ENCODE results near the gene MBTPS1. TPM values are rescaled to one million over a fixed set of nuclear protein-coding genes. Genes with fewer than 3 reads are reported as not detected.

MBTPS1 gene
- polyA plus RNA-seq, 1 donor from 2014 or later: 66.9 TPM

- H3K9me2 ChIP-seq (ENCODE audit: insufficient read depth, low read length): no peaks in the 10 kb centered on the region
- H3K4me3 ChIP-seq (ENCODE audit: low read length): no peak overlapping the region
- H2AFZ ChIP-seq (ENCODE audit: low read depth, low read length): no peak overlapping the region
- H3K36me3 ChIP-seq (ENCODE audit: insufficient read depth, low read length): no peaks in the 10 kb centered on the region
- no peak overlapping the region for H3K9ac ChIP-seq (ENCODE audit: low read length)
- no peaks in the 10 kb centered on the region for H4K20me1 ChIP-seq (ENCODE audit: insufficient read depth)
- H3F3A ChIP-seq (ENCODE audit: insufficient read depth, low read length, poor library complexity, severe bottlenecking): no peaks in the 10 kb centered on the region
- H3K9me3 ChIP-seq (ENCODE audit: low read length): no peaks in the 10 kb centered on the region
- H3K27ac ChIP-seq (ENCODE audit: low read length): no peak overlapping the region
- no peaks in the 10 kb centered on the region for H3K79me2 ChIP-seq (replicated peaks; ENCODE audit: insufficient read depth, low read length)
- H3K27me3 ChIP-seq (ENCODE audit: insufficient read depth, low read depth, low read length): no peaks in the 10 kb centered on the region
- no peak for TF ChIP-seq SMC3 (conservative IDR thresholded peaks at IDR 0.05; ENCODE audit: poor library complexity)
- no peak for TF ChIP-seq EZH2 (IDR thresholded peaks at IDR 0.05; ENCODE audit: borderline replicate concordance, insufficient read depth, low read length, poor library complexity, severe bottlenecking)
- no peak for TF ChIP-seq MXI1 (conservative IDR thresholded peaks at IDR 0.05; ENCODE audit: poor library complexity, severe bottlenecking)
- TF ChIP-seq REST (IDR thresholded peaks at IDR 0.05; ENCODE audit: borderline replicate concordance): no peak
- no peak for TF ChIP-seq RAD21 (conservative IDR thresholded peaks at IDR 0.05)
- TF ChIP-seq TAF1 (IDR thresholded peaks at IDR 0.05; ENCODE audit: low read depth): no peak
- TF ChIP-seq EP300 (conservative IDR thresholded peaks at IDR 0.05; ENCODE audit: poor library complexity, severe bottlenecking): no peak
- TF ChIP-seq POLR2AphosphoS5 (IDR thresholded peaks at IDR 0.05): no peak
- no peak for TF ChIP-seq CTCF (IDR thresholded peaks at IDR 0.05; ENCODE audit: poor library complexity, severe bottlenecking)
- H3K4me2 ChIP-seq (ENCODE audit: low read length): no peak overlapping the region
Measured at GRCh38 chr16:84029297-84030047, 87.3 kb downstream of the MBTPS1 start.

- H2AFZ ChIP-seq (ENCODE audit: low read depth, low read length): no peak overlapping the region
- H3K27me3 ChIP-seq (ENCODE audit: insufficient read depth, low read depth, low read length): no peaks in the 10 kb centered on the region
- H3K9me2 ChIP-seq (ENCODE audit: insufficient read depth, low read length): no peaks in the 10 kb centered on the region
- no peaks in the 10 kb centered on the region for H3F3A ChIP-seq (ENCODE audit: insufficient read depth, low read length, poor library complexity, severe bottlenecking)
- H3K4me2 ChIP-seq (ENCODE audit: low read length): no peak overlapping the region
- no peaks in the 10 kb centered on the region for H4K20me1 ChIP-seq (ENCODE audit: insufficient read depth)
- H3K36me3 ChIP-seq (ENCODE audit: insufficient read depth, low read length): no peaks in the 10 kb centered on the region
- H3K27ac ChIP-seq (ENCODE audit: low read length): no peak overlapping the region
- no peak overlapping the region for H3K4me3 ChIP-seq (ENCODE audit: low read length)
- no peaks in the 10 kb centered on the region for H3K79me2 ChIP-seq (replicated peaks; ENCODE audit: insufficient read depth, low read length)
- H3K9ac ChIP-seq (ENCODE audit: low read length): no peak overlapping the region
- H3K9me3 ChIP-seq (ENCODE audit: low read length): no peaks in the 10 kb centered on the region
- TF ChIP-seq MXI1 (conservative IDR thresholded peaks at IDR 0.05; ENCODE audit: poor library complexity, severe bottlenecking) (no peak), EZH2 (IDR thresholded peaks at IDR 0.05; ENCODE audit: borderline replicate concordance, insufficient read depth, low read length, poor library complexity, severe bottlenecking) (no peak), RAD21 (conservative IDR thresholded peaks at IDR 0.05) (no peak), REST (IDR thresholded peaks at IDR 0.05; ENCODE audit: borderline replicate concordance) (no peak), SMC3 (conservative IDR thresholded peaks at IDR 0.05; ENCODE audit: poor library complexity) (no peak), POLR2AphosphoS5 (IDR thresholded peaks at IDR 0.05) (no peak), EP300 (conservative IDR thresholded peaks at IDR 0.05; ENCODE audit: poor library complexity, severe bottlenecking) (no peak), TAF1 (IDR thresholded peaks at IDR 0.05; ENCODE audit: low read depth) (no peak), CTCF (IDR thresholded peaks at IDR 0.05; ENCODE audit: poor library complexity, severe bottlenecking) (no peak)
Measured at GRCh38 chr16:84027625-84028024, 89.1 kb downstream of the MBTPS1 start.

All from neural cell (in vitro differentiated cells).